Medulla oblongata (tissue), 1 donor: ENCODE results near the gene NIP7.
"Not testable (repeated sequence)": the region's sequence is repeated elsewhere in the genome, so short reads cannot be mapped to it uniquely, and the experiment has no call there.

Experiments
- DNase-seq: peaks from one replicate; pipeline ENCODE4 v3.0.0-alpha.2; 2015; ENCODE audit errors: extremely low spot score

NIP7 gene

GRCh38 chr16:69339289-69340094 lies at the start of gene NIP7, which contains the start of gene COG8:
Gene NIP7, plus strand, starts transcription at chr16:69339772. Its CDS starts 58 bp downstream, at chr16:69339830.
Gene COG8, minus strand, starts transcription at chr16:69339564. Its CDS starts 12 bp downstream, at chr16:69339552.
- peak; percentile 99 for DNase-seq

DNA sequence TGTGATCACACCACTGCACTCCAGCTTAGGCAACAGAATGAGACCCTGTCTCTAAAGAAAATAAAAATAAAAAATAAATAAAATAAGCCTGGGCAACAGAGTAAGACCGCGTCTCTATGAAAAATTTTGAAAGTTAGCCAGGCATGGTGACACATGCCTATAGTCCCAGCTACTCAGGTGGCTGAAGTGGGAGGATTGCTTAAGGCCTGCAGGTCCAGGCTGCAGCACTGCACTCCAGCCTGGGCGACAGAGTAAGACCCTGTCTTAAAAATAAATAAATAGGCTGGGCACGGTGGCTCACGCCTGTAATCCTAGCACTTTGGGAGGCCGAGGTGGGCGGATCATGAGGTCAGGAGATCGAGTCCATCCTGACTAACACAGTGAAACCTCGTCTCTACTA lies 47.9 kb upstream of the NIP7 start:
- not testable (repeated sequence) for DNase-seq

GRCh38 chr16:69293401-69293800 lies 46.2 kb upstream of the NIP7 start:
- DNase-seq, result no peak

DNA sequence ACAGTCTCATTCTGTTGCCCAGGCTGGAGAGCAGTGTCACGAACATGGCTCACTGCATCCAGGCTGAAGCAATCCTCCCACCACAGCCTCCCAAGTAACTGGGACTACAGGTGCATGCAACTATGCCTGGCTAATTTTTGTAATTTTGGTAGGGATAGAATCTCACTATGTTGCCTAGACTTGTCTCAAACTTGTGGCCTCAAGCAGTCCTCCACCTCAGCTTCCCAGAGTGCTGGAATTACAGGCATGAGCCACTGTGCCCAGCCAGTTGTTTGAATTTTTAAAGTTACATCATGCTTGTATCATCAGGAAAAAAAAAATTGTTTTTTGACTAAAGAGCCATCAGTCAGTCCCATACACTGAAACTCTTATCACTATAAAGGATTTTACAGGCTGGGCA lies 45.5 kb upstream of the NIP7 start:
- DNase-seq, result no peak

- DNase-seq, result not testable (repeated sequence)
Measured at GRCh38 chr16:69296771-69297170, 42.8 kb upstream of the NIP7 start.

DNA sequence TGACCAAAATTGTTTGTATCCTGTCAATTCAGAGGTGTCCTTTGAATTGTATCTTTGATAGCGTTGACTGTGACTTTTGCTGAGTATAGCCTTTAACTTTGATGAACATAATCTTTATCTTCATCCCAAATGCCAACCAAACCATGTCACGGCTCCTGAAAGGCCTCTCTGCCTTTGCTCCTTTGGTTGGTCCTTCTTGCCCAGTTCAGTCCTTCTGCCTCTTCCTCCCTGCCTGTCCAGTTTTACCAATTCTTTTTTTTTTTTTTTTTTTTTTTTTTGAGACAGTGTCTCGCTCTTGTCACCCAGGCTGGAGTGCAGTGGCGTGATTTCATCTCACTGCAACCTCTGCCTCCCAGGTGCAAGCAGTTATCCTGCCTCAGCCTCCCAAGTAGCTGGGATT lies 41.3 kb upstream of the NIP7 start:
- no peak for DNase-seq

DNA sequence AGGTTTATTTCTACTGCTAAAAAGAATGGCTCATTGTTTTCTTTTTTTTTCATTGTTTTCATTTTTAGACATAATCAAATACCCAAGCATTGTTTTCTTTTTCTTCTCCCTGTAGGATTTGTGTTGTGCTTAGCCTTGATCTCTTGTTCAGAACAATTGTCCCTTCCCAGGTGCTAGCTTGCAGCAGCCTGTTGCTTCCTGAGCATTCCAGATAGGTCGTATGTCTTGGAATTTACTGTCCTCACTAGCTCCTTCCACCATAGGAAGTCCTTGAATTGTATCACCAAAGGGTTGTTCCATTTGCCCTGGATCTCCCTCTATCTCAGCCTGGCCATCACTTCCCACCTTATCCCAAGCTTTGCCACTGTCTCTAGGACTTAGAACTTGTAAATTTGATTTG lies 38.4 kb upstream of the NIP7 start:
- DNase-seq, result no peak

DNA sequence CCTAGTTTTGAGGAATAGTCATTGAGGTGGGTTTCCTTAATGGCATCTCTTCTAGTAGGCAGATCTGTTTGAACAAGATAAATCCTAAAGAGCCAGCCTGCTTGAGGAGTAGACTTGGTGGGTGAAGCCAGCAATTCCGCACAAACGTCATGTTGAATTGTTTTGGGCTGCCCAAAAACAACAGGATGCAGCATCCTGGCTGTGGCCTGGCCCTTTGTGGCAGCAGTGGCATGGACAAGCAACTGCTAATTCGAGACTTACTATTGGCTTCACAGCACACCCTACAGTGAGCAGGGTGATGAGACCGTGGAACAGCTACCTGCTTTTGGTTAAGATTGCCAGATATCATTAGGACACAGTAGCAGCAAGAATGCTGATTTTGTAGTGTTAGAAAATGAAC lies 37.7 kb upstream of the NIP7 start:
- DNase-seq, result no peak

GRCh38 chr16:69302301-69302700 lies 37.3 kb upstream of the NIP7 start:
- no peak for DNase-seq

DNA sequence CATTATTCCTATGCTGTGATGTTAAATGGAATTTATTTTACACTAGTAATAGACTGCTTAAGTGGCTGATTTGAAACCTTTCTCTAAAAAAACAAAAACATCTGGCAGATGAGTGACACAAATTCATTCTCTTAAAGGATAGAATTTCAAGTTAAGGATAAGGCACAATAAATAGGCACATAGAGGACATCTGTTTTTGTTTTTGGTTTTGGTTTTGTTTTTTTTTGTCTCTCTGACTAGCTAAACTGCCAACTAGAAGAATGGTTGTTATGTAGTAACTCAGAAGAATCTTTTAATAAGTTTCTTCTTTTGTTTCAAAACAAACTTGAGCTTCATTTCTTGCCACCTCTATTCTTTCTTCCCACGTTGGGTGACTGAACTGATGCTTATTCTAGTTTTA lies 33.5 kb upstream of the NIP7 start:
- DNase-seq, result no peak

DNA sequence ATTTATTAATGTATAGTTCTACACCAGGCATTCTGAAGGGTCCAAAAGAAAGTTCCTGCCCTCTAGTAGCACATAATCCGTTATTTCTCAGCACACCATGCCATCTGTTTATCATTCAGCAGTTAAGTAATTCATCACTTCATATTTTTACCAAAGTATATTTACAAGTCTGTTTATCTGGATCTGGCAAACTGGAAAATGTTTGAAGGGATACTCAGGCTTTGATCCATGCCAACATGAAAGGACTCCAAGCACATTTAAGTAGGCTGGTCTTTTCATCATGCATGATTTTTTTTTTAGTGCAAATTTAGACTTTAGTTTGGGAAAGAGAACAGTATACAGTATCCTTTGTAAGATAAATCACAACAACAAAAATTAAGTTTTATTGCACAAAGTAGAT lies 32.5 kb upstream of the NIP7 start:
- DNase-seq, result no peak

GRCh38 chr16:69307856-69308255 lies 31.7 kb upstream of the NIP7 start:
- DNase-seq, result no peak

DNA sequence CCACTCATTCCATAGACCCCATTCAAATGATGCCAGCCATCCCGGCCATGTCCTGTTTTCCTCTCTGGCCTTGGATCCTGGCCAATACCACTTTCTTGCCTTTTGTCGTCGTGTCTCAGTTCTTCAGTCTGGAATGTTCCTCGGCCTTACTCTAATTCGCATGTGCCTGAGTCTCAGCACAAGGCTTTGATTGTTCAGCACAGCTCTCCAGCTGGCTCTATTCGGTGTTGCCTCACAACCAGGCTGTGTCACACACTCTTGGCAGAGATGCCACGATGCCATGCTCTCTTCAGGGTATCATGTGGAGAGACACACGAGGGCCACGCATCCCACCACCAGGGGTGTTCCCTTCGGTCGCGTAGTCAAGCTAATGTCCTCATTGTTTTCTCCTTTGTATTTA lies 30.3 kb upstream of the NIP7 start:
- DNase-seq, result peak; percentile 84

GRCh38 chr16:69310653-69311532 lies 28.7 kb upstream of the NIP7 start, which contains the start of gene VPS4A:
Gene VPS4A, plus strand, starts transcription at chr16:69311350. Its CDS starts 162 bp downstream, at chr16:69311512.
- DNase-seq, result peak; percentile 98

GRCh38 chr16:69311533-69312387 lies 27.8 kb upstream of the NIP7 start:
- no peak for DNase-seq

GRCh38 chr16:69313469-69313868 lies 26.1 kb upstream of the NIP7 start:
- no peak for DNase-seq

- peak; percentile 25 for DNase-seq
Measured at GRCh38 chr16:69314534-69314933, 25.0 kb upstream of the NIP7 start.

- DNase-seq, result peak; percentile 38
Measured at GRCh38 chr16:69315486-69316311, 23.9 kb upstream of the NIP7 start.

- DNase-seq, result no peak
Measured at GRCh38 chr16:69316595-69317034, 23.0 kb upstream of the NIP7 start.

DNA sequence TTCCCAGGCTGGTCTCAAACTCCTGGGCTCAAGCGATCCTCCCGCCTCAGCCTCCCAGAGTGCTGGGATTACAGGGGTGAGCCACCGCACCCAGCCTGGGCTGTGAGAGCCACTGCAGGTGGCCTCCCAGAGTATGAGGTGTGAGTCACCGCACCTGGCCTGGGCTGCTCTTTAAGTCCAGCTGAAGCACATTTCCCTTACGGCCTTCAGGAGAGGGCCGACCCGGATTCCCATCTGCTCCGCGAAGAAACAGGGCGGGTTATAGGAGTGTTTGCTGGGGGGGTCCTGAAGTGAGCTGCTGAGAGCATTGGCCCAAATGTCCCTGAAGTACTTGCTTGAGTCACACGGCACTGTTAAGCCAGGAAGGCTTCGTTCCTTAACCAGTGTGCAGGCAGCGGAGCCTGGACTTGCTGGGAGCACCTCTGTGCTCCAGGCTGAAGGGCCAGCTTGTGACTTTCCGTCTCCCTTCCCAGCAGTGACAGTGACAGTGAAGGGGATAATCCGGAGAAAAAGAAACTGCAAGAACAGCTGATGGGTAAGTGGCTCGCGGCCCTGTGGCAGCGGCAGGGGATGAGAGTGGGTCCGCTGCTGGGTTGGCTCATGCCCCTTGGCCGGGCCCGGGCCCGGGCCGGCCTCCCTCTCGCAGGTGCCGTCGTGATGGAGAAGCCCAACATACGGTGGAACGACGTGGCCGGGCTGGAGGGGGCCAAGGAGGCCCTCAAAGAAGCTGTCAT lies 21.2 kb upstream of the NIP7 start:
- DNase-seq, result no peak
